GM12892 (cell line): Measurements from ENCODE around the gene FMR1NB.

Experiments used
- POLR2A ChIP-seq: IDR thresholded peaks from 2 replicates; pipeline ENCODE4 v1.6.1; 2011; ENCODE audit warnings: low read depth, low read length, control low read depth
- POLR2AphosphoS5 ChIP-seq: IDR thresholded peaks from 2 replicates; pipeline ENCODE4 v1.6.1; 2011; ENCODE audit warnings: low read depth, low read length, control low read depth

DNA sequence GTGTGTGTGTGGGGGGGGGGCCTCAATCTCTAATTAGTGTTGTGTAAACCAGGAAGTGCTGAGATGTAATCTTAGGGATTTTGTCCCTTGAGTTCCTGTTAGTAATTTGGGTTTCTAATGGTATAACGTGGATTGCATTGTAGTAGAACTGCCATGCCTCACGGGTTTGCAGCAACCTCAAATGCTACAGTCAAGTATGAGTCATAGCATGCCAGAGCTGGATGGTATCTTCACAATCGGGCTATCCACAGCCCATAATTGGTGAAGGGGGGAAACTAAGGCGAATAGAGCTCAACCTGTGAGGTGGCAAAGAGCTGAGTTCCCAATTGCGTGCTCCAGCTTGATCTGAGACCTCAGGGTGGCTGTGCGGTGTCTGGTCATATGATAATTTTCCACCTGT is 2.2 kb upstream of the FMR1NB start:
- TF ChIP-seq POLR2AphosphoS5 (no peak), POLR2A (no peak)
